IMR-90 (cell line): ENCODE measurements around the gene TULP4. TPM values are rescaled to one million over a fixed set of nuclear protein-coding genes. Genes with fewer than 3 reads are reported as not detected.
"Not testable (repeated sequence)": the region's sequence is repeated elsewhere in the genome, so short reads cannot be mapped to it uniquely, and the experiment has no call there.

Source experiments
- ATAC-seq: fragments of 200-7000 bp; cut with Tn5 transposase; 2 replicates; pipeline ENCODE4 v1.9.1; 2020; ENCODE audit warnings: low read depth, mild to moderate bottlenecking, moderate library complexity
- BruUV-seq: library from RNA; stranded (reverse); fragments of 400-500 nt; replicated peaks from 2 replicates; lab custom pipeline; 2021; lab: Mats Ljungman, UMichigan
- CTCF ChIA-PET: fragments of 300-600 bp; formaldehyde crosslinking; extraction: SDS; loops from one replicate; lab custom pipeline; 2021; ENCODE audit warnings: antibody characterized with exemption; lab: Yijun Ruan, JAX
- POLR2A ChIA-PET: fragments of 300-600 bp; sonication (Branson Sonifier 250); formaldehyde crosslinking; loops from one replicate; lab custom pipeline; 2022; ENCODE audit warnings: antibody characterized with exemption; ENCODE audit not compliant: unreplicated experiment; lab: Charles Lee
- DNase-seq: peaks from one replicate; pipeline ENCODE4 v3.0.0; 2013
- H2AFZ ChIP-seq: replicated peaks from 2 replicates; pipeline ENCODE3; 2013; ENCODE audit warnings: low read length, mild to moderate bottlenecking; ENCODE audit not compliant: poor library complexity
- H2AK5ac ChIP-seq: 2 replicates; pipeline ENCODE4 v1.6.1; 2013; ENCODE audit warnings: low read depth, low read length, inconsistent platforms
- H2AK9ac ChIP-seq: replicated peaks from 2 replicates; pipeline ENCODE3; 2013; ENCODE audit warnings: mild to moderate bottlenecking, low read depth, low read length, moderate library complexity; ENCODE audit not compliant: poor library complexity
- H2BK120ac ChIP-seq: 2 replicates; pipeline ENCODE4 v1.6.1; 2013; ENCODE audit warnings: low read depth, low read length, inconsistent platforms
- H2BK15ac ChIP-seq: 3 replicates; pipeline ENCODE4 v1.6.1; 2013; ENCODE audit warnings: low read depth, low read length, inconsistent platforms
- H2BK20ac ChIP-seq: 2 replicates; pipeline ENCODE4 v1.6.1; 2013; ENCODE audit warnings: low read depth, mild to moderate bottlenecking, inconsistent platforms, low read length, moderate library complexity
- H2BK5ac ChIP-seq: 2 replicates; pipeline ENCODE4 v1.6.1; 2013; ENCODE audit warnings: mild to moderate bottlenecking, low read depth, low read length, inconsistent platforms; ENCODE audit not compliant: poor library complexity, severe bottlenecking
- H3K14ac ChIP-seq: replicated peaks from 2 replicates; pipeline ENCODE4 v1.6.1; 2013; ENCODE audit warnings: low read depth, low read length, inconsistent platforms
- H3K18ac ChIP-seq: 2 replicates; pipeline ENCODE4 v1.6.1; 2013; ENCODE audit warnings: low read depth, low read length, control low read depth
- H3K23ac ChIP-seq: 2 replicates; pipeline ENCODE4 v1.6.1; 2013; ENCODE audit warnings: low read depth, low read length, inconsistent platforms
- H3K27ac ChIP-seq: 2 replicates; pipeline ENCODE4 v1.5.1; 2013; ENCODE audit warnings: mild to moderate bottlenecking, control low read depth, low read length; ENCODE audit not compliant: insufficient read depth
- H3K27me3 ChIP-seq: 2 replicates; pipeline ENCODE4 v1.6.1; 2013; ENCODE audit warnings: low read length; ENCODE audit not compliant: control insufficient read depth, insufficient read depth
- H3K36me3 ChIP-seq: 2 replicates; pipeline ENCODE4 v1.6.1; 2013; ENCODE audit warnings: low read length, mixed read lengths; ENCODE audit not compliant: control insufficient read depth, insufficient read depth
- H3K4ac ChIP-seq: 2 replicates; pipeline ENCODE4 v1.6.1; 2013; ENCODE audit warnings: low read depth, low read length, inconsistent platforms
- H3K4me1 ChIP-seq: 2 replicates; pipeline ENCODE4 v1.6.1; 2013; ENCODE audit warnings: low read length, mixed read lengths; ENCODE audit not compliant: control insufficient read depth, insufficient read depth
- H3K4me2 ChIP-seq: 2 replicates; pipeline ENCODE4 v1.6.1; 2013; ENCODE audit warnings: low read depth, mild to moderate bottlenecking, control low read depth, low read length, moderate library complexity
- H3K4me3 ChIP-seq: 2 replicates; pipeline ENCODE4 v1.5.1; 2013; ENCODE audit warnings: low read depth, mild to moderate bottlenecking, control low read depth, low read length, moderate library complexity; ENCODE audit not compliant: insufficient read depth
- H3K56ac ChIP-seq: 2 replicates; pipeline ENCODE4 v1.6.1; 2013; ENCODE audit warnings: low read length, inconsistent platforms; ENCODE audit not compliant: insufficient read depth; ENCODE audit errors: extremely low read depth
- H3K79me1 ChIP-seq, 2 experiments: 2 replicates each; pipeline ENCODE4 v1.6.1; 2013; ENCODE audit warnings: low read length in 2 of 2, inconsistent platforms in 1 of 2, low read depth in 1 of 2
- H3K9ac ChIP-seq: 2 replicates; pipeline ENCODE4 v1.6.1; 2013; ENCODE audit warnings: low read depth, low read length, control low read depth
- H3K9me1 ChIP-seq: 2 replicates; pipeline ENCODE4 v1.6.1; 2013; ENCODE audit warnings: low read length, inconsistent platforms; ENCODE audit not compliant: insufficient read depth
- H3K9me3 ChIP-seq: 2 replicates; pipeline ENCODE4 v1.6.1; 2013; ENCODE audit warnings: low read length; ENCODE audit not compliant: control insufficient read depth, insufficient read depth
- H4K20me1 ChIP-seq: 2 replicates; pipeline ENCODE4 v1.6.1; 2013; ENCODE audit warnings: low read length, inconsistent platforms; ENCODE audit not compliant: insufficient read depth
- H4K5ac ChIP-seq: 2 replicates; pipeline ENCODE4 v1.6.1; 2013; ENCODE audit warnings: mild to moderate bottlenecking, low read depth, low read length, control low read depth
- H4K8ac ChIP-seq, 2 experiments: 2 replicates each; pipeline ENCODE4 v1.6.1; 2013; ENCODE audit warnings: low read depth in 2 of 2, low read length in 2 of 2, control low read depth in 1 of 2, inconsistent platforms in 1 of 2
- H4K91ac ChIP-seq: 2 replicates; pipeline ENCODE4 v1.6.1; 2013; ENCODE audit warnings: low read depth, low read length, inconsistent platforms; ENCODE audit not compliant: insufficient read depth
- BHLHE40 ChIP-seq: fragments of 150-350 bp; IDR thresholded peaks from 2 replicates; pipeline ENCODE4 v1.6.1; 2016; ENCODE audit warnings: mild to moderate bottlenecking, low read depth, low read length
- CEBPB ChIP-seq: IDR thresholded peaks from 2 replicates; pipeline ENCODE4 v1.6.1; 2012; ENCODE audit warnings: low read depth, low read length, improper control_type of control experiment
- CHD1 ChIP-seq: IDR thresholded peaks from 2 replicates; pipeline ENCODE4 v1.6.1; 2012; ENCODE audit warnings: low read depth, low read length, improper control_type of control experiment
- MXI1 ChIP-seq: IDR thresholded peaks from 2 replicates; pipeline ENCODE4 v1.6.1; 2012; ENCODE audit warnings: low read depth, mild to moderate bottlenecking, low read length, moderate library complexity, borderline replicate concordance
- NFE2L2 ChIP-seq: fragments of 150-350 bp; IDR thresholded peaks from 2 replicates; pipeline ENCODE4 v1.6.1; 2016; ENCODE audit warnings: low read depth, mild to moderate bottlenecking, low read length
- POLR2A ChIP-seq: IDR thresholded peaks from 2 replicates; pipeline ENCODE4 v1.6.1; 2012; ENCODE audit warnings: mild to moderate bottlenecking, low read depth, low read length
- RCOR1 ChIP-seq: IDR thresholded peaks from 2 replicates; pipeline ENCODE4 v1.6.1; 2012; ENCODE audit warnings: mild to moderate bottlenecking, low read length, improper control_type of control experiment; ENCODE audit not compliant: insufficient replicate concordance
- RFX5 ChIP-seq: IDR thresholded peaks from 2 replicates; pipeline ENCODE4 v1.8.0; 2012; ENCODE audit warnings: low read depth, mild to moderate bottlenecking, low read length, moderate library complexity
- WGBS, 2 experiments: methylation state at CpG; one replicate each; pipeline versions ENCODE4 v1.1.5 to v1.1.7; 2013; ENCODE audit warnings: missing lambda C conversion rate in 2 of 2; ENCODE audit not compliant: insufficient read length in 1 of 2; ENCODE audit errors: extremely low coverage in 2 of 2; 5-methylcytosine and 5-hydroxymethylcytosine counted together
- dilution Hi-C: fragments of 300-500 bp; cut with HindIII; formaldehyde crosslinking; loops from one replicate; pipeline ENCODE4 v1.14.3; 2018; ENCODE audit warnings: low sequenced_read_pairs; ENCODE audit not compliant: unreplicated experiment
- in situ Hi-C: fragments of 300-500 bp; cut with MboI; formaldehyde crosslinking; loops from 3 replicates; pipeline ENCODE4 v1.14.3; 2019; ENCODE audit warnings: low sequenced_read_pairs, inconsistent platforms, mixed read lengths
- intact Hi-C: fragments of 100-400 bp; cut with micrococcal nuclease; formaldehyde crosslinking; loops from 2 replicates; pipeline ENCODE4 v1.10.0; 2022
- polyA plus RNA-seq, 3 experiments: library from polyadenylated mRNA; depleted of rRNA; stranded (reverse); fragments of >200 nt; gene quantifications; 2 replicates each; pipeline ENCODE4 v1.2.3, GENCODE V29; 2012; ENCODE audit warnings: low replicate concordance in 1 of 3
- total RNA-seq: library from RNA; depleted of rRNA; stranded (reverse); fragments of >200 nt; gene quantifications from 2 replicates; pipeline ENCODE4 v1.2.3, GENCODE V29; 2012
- TF ChIP-seq, protein P1 (sequence below): fragments of 150-350 bp; IDR thresholded peaks from 2 replicates; pipeline ENCODE4 v1.6.1; 2016; ENCODE audit warnings: low read depth, mild to moderate bottlenecking, low read length, moderate library complexity, borderline replicate concordance

Gene TULP4
- total and polyA plus RNA-seq, 2 of the 4 experiments (the other 2 are of a cell fraction): 8.1 to 30.6 TPM

DNA sequence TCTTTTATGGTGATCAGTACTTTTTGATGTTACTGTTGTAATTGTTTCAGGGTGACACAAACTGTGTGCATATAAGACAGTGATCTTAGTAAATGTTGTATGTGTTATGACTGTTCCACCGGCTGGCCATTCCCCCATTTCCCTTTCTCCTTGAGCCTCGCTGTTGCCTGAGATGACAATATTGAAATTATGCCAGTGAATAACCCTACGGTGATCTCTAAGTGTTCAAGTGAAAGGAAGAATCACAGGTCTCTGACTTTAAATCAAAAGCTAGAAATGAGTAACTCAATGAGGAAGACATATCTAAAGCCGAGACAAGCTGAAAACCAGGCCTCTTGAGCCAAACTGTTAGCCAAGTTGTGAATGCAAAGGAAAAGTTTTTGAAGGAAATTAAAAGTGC, 32.3 kb downstream of the TULP4 start:
- intact Hi-C loops: no loop called here
- in situ Hi-C loops: no loop called here
- no TSS peak for BruUV-seq

DNA sequence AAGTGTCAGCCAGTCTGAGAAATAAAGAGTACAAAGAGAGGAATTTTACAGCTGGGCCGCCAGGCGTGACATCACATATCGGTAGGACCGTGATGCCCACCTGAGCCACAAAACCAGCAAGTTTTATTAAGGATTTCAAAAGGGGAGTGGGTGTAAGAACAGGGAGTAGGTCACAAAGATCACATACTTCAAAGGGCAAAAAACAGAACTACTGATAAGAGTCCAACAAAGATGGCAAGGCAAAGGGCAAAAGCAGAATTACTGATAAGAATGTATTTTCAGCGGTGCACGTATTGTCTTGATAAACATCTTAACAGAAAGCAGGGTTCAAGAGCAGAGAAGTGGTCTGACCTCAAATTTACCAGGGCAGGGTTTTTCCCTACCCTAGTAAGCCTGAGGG, 33.2 kb downstream of the TULP4 start:
- H2AFZ ChIP-seq, H3K9me1 ChIP-seq, H3K14ac ChIP-seq, H3K23ac ChIP-seq, H3K36me3 ChIP-seq, in situ Hi-C loops, H3K4ac ChIP-seq, H3K18ac ChIP-seq, POLR2A ChIA-PET, H3K4me3 ChIP-seq, CTCF ChIA-PET, H4K91ac ChIP-seq, H2BK120ac ChIP-seq, H2AK9ac ChIP-seq, H2BK20ac ChIP-seq, H2BK15ac ChIP-seq, H3K4me1 ChIP-seq, H3K56ac ChIP-seq, DNase-seq, H3K4me2 ChIP-seq, dilution Hi-C loops, H3K9ac ChIP-seq, H2BK5ac ChIP-seq, intact Hi-C loops, H3K9me3 ChIP-seq, H2AK5ac ChIP-seq, BruUV-seq, H4K5ac ChIP-seq, H4K8ac ChIP-seq, H3K27ac ChIP-seq, H3K27me3 ChIP-seq, ATAC-seq: not testable (repeated sequence)
- Histone ChIP-seq H4K20me1 (peaks cover 19% of the 10 kb centered on the region), H3K79me1 (peaks cover 8 to 20% of the 10 kb centered on the region in 2 experiments; a peak in 3 of 4 replicates)
- 100% methylated on average over 1 of the region's 6 CpGs; no CpG with 5 or more reads in 1 of the 2 experiments for WGBS, 2 experiments

More for the DNA sequence above, 32.3 kb downstream of the TULP4 start:
- no peak overlapping the region for H2BK120ac ChIP-seq
- H3K36me3 ChIP-seq: no peaks in the 10 kb centered on the region
- no peak overlapping the region for H2AFZ ChIP-seq
- H3K27ac ChIP-seq: no peak overlapping the region
- H2AK9ac ChIP-seq: no peak overlapping the region
- no peak overlapping the region for H2AK5ac ChIP-seq
- no peak overlapping the region for H3K23ac ChIP-seq
- no peak overlapping the region for H3K56ac ChIP-seq
- no peak overlapping the region for H3K4me3 ChIP-seq
- WGBS, 2 experiments: no CpG with 5 or more reads among the region's 4 CpGs
- H3K4me2 ChIP-seq: no peak overlapping the region
- H3K4me1 ChIP-seq: peaks cover 2% of the 10 kb centered on the region; the same call in 1 of the 2 replicates
- H3K9me1 ChIP-seq: 0 out of 2 replicates have a peak, but pooled peaks cover 5% of the 10 kb centered on the region
- ATAC-seq (no peak), DNase-seq (no peak)
- H3K79me1 ChIP-seq: peaks cover 13 to 24% of the 10 kb centered on the region in 2 experiments; a peak in 3 of 4 replicates
- H3K9ac ChIP-seq: no peak overlapping the region
- ChIA-PET POLR2A (no interaction called here), CTCF (no interaction called here)
- TF ChIP-seq POLR2A (no peak), MXI1 (no peak), BHLHE40 (no peak), RCOR1 (no peak), CHD1 (no peak), NFE2L2 (no peak), RFX5 (no peak), CEBPB (no peak)
- TF ChIP-seq, protein P1, sequence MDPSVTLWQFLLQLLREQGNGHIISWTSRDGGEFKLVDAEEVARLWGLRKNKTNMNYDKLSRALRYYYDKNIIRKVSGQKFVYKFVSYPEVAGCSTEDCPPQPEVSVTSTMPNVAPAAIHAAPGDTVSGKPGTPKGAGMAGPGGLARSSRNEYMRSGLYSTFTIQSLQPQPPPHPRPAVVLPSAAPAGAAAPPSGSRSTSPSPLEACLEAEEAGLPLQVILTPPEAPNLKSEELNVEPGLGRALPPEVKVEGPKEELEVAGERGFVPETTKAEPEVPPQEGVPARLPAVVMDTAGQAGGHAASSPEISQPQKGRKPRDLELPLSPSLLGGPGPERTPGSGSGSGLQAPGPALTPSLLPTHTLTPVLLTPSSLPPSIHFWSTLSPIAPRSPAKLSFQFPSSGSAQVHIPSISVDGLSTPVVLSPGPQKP: no peak
- peaks cover 2% of the 10 kb centered on the region; the same call in 1 of the 2 replicates for H3K9me3 ChIP-seq
- no peak overlapping the region for H3K4ac ChIP-seq
- H4K8ac ChIP-seq: no peak overlapping the region
- H3K27me3 ChIP-seq: no peaks in the 10 kb centered on the region
- H4K91ac ChIP-seq: no peak overlapping the region
- no peak overlapping the region for H3K14ac ChIP-seq
- dilution Hi-C loops: no loop called here
- no peak overlapping the region for H2BK5ac ChIP-seq
- H4K5ac ChIP-seq: no peak overlapping the region
- H4K20me1 ChIP-seq: peaks cover 22% of the 10 kb centered on the region
- H2BK15ac ChIP-seq: no peak overlapping the region
- H2BK20ac ChIP-seq: no peak overlapping the region
- H3K18ac ChIP-seq: no peak overlapping the region
